ENCODE results near the gene RXFP4. TPM values are rescaled to one million over a fixed set of nuclear protein-coding genes. Genes with fewer than 3 reads are reported as not detected.
A peak's percentile ranks its signal among the peaks of the same experiment; 100 is the strongest.

Gene RXFP4
- polyA plus RNA-seq, 1 donor (not counting 4 experiments of a cell fraction or from before 2014, with no cell fraction given), result not detected

DNA sequence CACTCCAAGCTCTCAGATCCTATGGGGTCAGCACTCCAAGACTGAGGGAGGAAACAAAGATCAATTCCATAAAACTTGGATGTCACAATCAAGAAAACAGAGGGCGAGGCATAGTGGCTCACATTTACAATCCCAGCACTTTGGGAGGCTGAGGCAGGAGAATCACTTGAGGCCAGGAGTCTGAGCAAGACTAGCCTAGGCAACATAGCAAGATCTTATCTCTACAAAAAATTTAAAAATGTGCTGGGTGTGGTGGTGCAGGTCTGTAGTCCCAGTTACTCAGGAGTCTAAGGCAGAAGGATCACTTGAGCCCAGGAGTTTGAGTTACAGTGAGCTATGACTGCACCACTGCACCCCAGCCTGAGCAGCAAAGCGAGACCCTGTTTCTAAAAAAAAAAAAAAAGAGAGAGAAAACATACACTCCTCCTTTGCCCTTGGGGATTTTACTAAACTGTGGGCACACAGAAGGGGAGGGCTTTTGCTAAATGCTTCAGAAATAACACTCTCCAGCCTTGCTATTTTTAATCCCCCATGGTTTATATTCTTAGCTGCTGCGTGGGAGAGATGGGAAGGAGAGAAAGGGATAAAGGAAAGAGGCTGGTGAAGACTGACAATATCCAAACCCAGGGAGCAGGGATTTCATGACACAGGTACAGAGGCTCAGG, 18.8 kb downstream of the RXFP4 start:
- no peaks in the 10 kb centered on the region for H4K20me1 ChIP-seq (ENCODE audit: control insufficient read depth, extremely low read depth, insufficient read depth, low read length)
- peak overlapping the region; percentile 98 for H3K27ac ChIP-seq (ENCODE audit: control insufficient read depth, insufficient read depth, low read length)
- peak overlapping the region; percentile 81 for H3K9ac ChIP-seq (ENCODE audit: control insufficient read depth, extremely low read depth, insufficient read depth, low read length)
- no peak for DNase-seq (ENCODE audit: low read depth, low spot score)
- H3K4me2 ChIP-seq (ENCODE audit: control insufficient read depth, extremely low read depth, insufficient read depth, low read depth, low read length), result peak overlapping the region; percentile 36
- no peaks in the 10 kb centered on the region for H3K27me3 ChIP-seq (ENCODE audit: control insufficient read depth, extremely low read depth, insufficient read depth, low read length)
- no peak for FAIRE-seq
- H3K36me3 ChIP-seq (ENCODE audit: control insufficient read depth in 2 of 2, extremely low read depth in 1 of 2, insufficient read depth in 2 of 2, low read length in 2 of 2), result peaks cover 25 to 51% of the 10 kb centered on the region in 2 experiments
- dilution Hi-C loops (cut with MboI; ENCODE audit: extremely low pct_ligation_motif_present, low sequenced_read_pairs), result no loop called here
- peaks cover 3% of the 10 kb centered on the region for H3K9me1 ChIP-seq (ENCODE audit: control insufficient read depth, extremely low read depth, insufficient read depth, low read length)
- H3K9me3 ChIP-seq (ENCODE audit: control insufficient read depth, low read depth, low read length), result no peaks in the 10 kb centered on the region
- H3K4me3 ChIP-seq (ENCODE audit: control insufficient read depth in 2 of 3, extremely low read depth in 1 of 3, insufficient read depth in 2 of 3, low read depth in 1 of 3, low read length in 3 of 3), result no peak overlapping the region
- H3K4me1 ChIP-seq (ENCODE audit: control insufficient read depth, extremely low read depth, insufficient read depth, low read length), result peaks cover 26% of the 10 kb centered on the region
- no peak overlapping the region for H2AFZ ChIP-seq (ENCODE audit: control insufficient read depth, low read length)
- no peak for TF ChIP-seq EZH2 (IDR thresholded peaks at IDR 0.05; ENCODE audit: low read length)
- TF ChIP-seq, protein P1, sequence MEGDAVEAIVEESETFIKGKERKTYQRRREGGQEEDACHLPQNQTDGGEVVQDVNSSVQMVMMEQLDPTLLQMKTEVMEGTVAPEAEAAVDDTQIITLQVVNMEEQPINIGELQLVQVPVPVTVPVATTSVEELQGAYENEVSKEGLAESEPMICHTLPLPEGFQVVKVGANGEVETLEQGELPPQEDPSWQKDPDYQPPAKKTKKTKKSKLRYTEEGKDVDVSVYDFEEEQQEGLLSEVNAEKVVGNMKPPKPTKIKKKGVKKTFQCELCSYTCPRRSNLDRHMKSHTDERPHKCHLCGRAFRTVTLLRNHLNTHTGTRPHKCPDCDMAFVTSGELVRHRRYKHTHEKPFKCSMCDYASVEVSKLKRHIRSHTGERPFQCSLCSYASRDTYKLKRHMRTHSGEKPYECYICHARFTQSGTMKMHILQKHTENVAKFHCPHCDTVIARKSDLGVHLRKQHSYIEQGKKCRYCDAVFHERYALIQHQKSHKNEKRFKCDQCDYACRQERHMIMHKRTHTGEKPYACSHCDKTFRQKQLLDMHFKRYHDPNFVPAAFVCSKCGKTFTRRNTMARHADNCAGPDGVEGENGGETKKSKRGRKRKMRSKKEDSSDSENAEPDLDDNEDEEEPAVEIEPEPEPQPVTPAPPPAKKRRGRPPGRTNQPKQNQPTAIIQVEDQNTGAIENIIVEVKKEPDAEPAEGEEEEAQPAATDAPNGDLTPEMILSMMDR (optimal IDR thresholded peaks at IDR 0.05 in 1 of 3, IDR thresholded peaks at IDR 0.05 in 1 of 3, conservative IDR thresholded peaks at IDR 0.05 in 1 of 3; ENCODE audit: extremely low read depth in 1 of 3, insufficient read depth in 2 of 3, low read length in 3 of 3), result no peak
- H3K79me2 ChIP-seq (ENCODE audit: control insufficient read depth, insufficient read depth, low read length), result peaks cover 9% of the 10 kb centered on the region

GRCh38 chr1:155961937-155962336, 20.5 kb downstream of the RXFP4 start:
- H2AFZ ChIP-seq (ENCODE audit: control insufficient read depth, low read length), result no peak overlapping the region
- H3K79me2 ChIP-seq (ENCODE audit: control insufficient read depth, insufficient read depth, low read length), result peaks cover 9% of the 10 kb centered on the region
- H3K4me2 ChIP-seq (ENCODE audit: control insufficient read depth, extremely low read depth, insufficient read depth, low read depth, low read length), result peak overlapping the region; percentile 80
- H3K9ac ChIP-seq (ENCODE audit: control insufficient read depth, extremely low read depth, insufficient read depth, low read length), result peak overlapping the region; percentile 81
- peak overlapping the region in 2 of 3 experiments; percentile 30 to 60 for H3K4me3 ChIP-seq (ENCODE audit: control insufficient read depth in 2 of 3, extremely low read depth in 1 of 3, insufficient read depth in 2 of 3, low read depth in 1 of 3, low read length in 3 of 3)
- no peaks in the 10 kb centered on the region for H3K9me3 ChIP-seq (ENCODE audit: control insufficient read depth, low read depth, low read length)
- FAIRE-seq (peak; percentile 93), DNase-seq (ENCODE audit: low read depth, low spot score) (peak; percentile 92)
- TF ChIP-seq EZH2 (IDR thresholded peaks at IDR 0.05; ENCODE audit: low read length), result no peak
- TF ChIP-seq, protein P1 (optimal IDR thresholded peaks at IDR 0.05 in 1 of 3, IDR thresholded peaks at IDR 0.05 in 1 of 3, conservative IDR thresholded peaks at IDR 0.05 in 1 of 3; ENCODE audit: extremely low read depth in 1 of 3, insufficient read depth in 2 of 3, low read length in 3 of 3), result peak; percentile 2 to 78 (median 16)
- peaks cover 36 to 63% of the 10 kb centered on the region in 2 experiments for H3K36me3 ChIP-seq (ENCODE audit: control insufficient read depth in 2 of 2, extremely low read depth in 1 of 2, insufficient read depth in 2 of 2, low read length in 2 of 2)
- dilution Hi-C loops (cut with MboI; ENCODE audit: extremely low pct_ligation_motif_present, low sequenced_read_pairs), result no loop called here
- H4K20me1 ChIP-seq (ENCODE audit: control insufficient read depth, extremely low read depth, insufficient read depth, low read length), result no peaks in the 10 kb centered on the region
- peaks cover 26% of the 10 kb centered on the region for H3K4me1 ChIP-seq (ENCODE audit: control insufficient read depth, extremely low read depth, insufficient read depth, low read length)
- H3K9me1 ChIP-seq (ENCODE audit: control insufficient read depth, extremely low read depth, insufficient read depth, low read length), result peaks cover 3% of the 10 kb centered on the region
- peak overlapping the region; percentile 98 for H3K27ac ChIP-seq (ENCODE audit: control insufficient read depth, insufficient read depth, low read length)
- H3K27me3 ChIP-seq (ENCODE audit: control insufficient read depth, extremely low read depth, insufficient read depth, low read length), result no peaks in the 10 kb centered on the region

Data from keratinocyte (primary cell).